ENCODE measurements around the gene MAL. TPM values are rescaled to one million over a fixed set of nuclear protein-coding genes. Genes with fewer than 3 reads are reported as not detected.

The MAL gene
- total and polyA plus RNA-seq, 2 of the 13 experiments (the other 11 are each of a cell fraction or from before 2014, with no cell fraction given), result not detected

- Histone ChIP-seq H3K4me1 (ENCODE audit: insufficient read depth, low read length) (no peaks in the 10 kb centered on the region), H3K9me3 (ENCODE audit: low read length) (no peaks in the 10 kb centered on the region), H3K4me2 (ENCODE audit: low read depth, low read length) (no peak overlapping the region), H3K27ac (ENCODE audit: extremely low read length, insufficient read depth, low read length) (no peak overlapping the region), H2AFZ (ENCODE audit: low read length) (no peak overlapping the region), H3K79me2 (ENCODE audit: insufficient read depth, low read length) (no peaks in the 10 kb centered on the region), H3K4me3 (replicated peaks in 1 of 3; ENCODE audit: insufficient read depth in 1 of 3, low read depth in 2 of 3, low read length in 3 of 3) (no peak overlapping the region), H4K20me1 (ENCODE audit: insufficient read depth, low read length) (no peaks in the 10 kb centered on the region), H3K36me3 (replicated peaks in 1 of 2; ENCODE audit: control insufficient read depth in 1 of 2, insufficient read depth in 2 of 2, low read length in 2 of 2) (no peaks in the 10 kb centered on the region), H3K9ac (ENCODE audit: insufficient read depth, low read depth, low read length) (no peak overlapping the region), H3K27me3 (ENCODE audit: control insufficient read depth in 1 of 2, insufficient read depth in 2 of 2, low read length in 2 of 2) (peaks cover 17 to 79% of the 10 kb centered on the region in 2 experiments)
- ATAC-seq (no peak), DNase-seq (ENCODE audit: low spot score) (no peak), FAIRE-seq (no peak)
- intact Hi-C loops (cut with micrococcal nuclease; ENCODE audit: unreplicated experiment) (no loop called here), in situ Hi-C loops (cut with HindIII; ENCODE audit: extremely low pct_ligation_motif_present, low pct_unique_long_range_greater_than_20kb) (no loop called here)
- WGBS (ENCODE audit: low lambda C conversion rate), result 50% methylated on average over 23 of the region's 23 CpGs
- no TSS peak for BruUV-seq (replicated peaks)
- ChIA-PET POLR2A (no interaction called here), CTCF (ENCODE audit: low intra/inter-chr PET ratio, low total read pairs) (no interaction called here)
- no peak for TF ChIP-seq ZFP90 (CRISPR knock-in tag; IDR thresholded peaks at IDR 0.05; ENCODE audit: borderline replicate concordance)
Measured at GRCh38 chr2:94996305-94997100, 29.0 kb upstream of the MAL start.

- Histone ChIP-seq H3K36me3 (replicated peaks in 1 of 2; ENCODE audit: control insufficient read depth in 1 of 2, insufficient read depth in 2 of 2, low read length in 2 of 2) (no peaks in the 10 kb centered on the region), H3K9me3 (ENCODE audit: low read length) (no peaks in the 10 kb centered on the region), H3K9ac (ENCODE audit: insufficient read depth, low read depth, low read length) (no peak overlapping the region), H3K4me2 (ENCODE audit: low read depth, low read length) (no peak overlapping the region), H3K4me1 (ENCODE audit: insufficient read depth, low read length) (no peaks in the 10 kb centered on the region), H3K4me3 (replicated peaks in 1 of 3; ENCODE audit: insufficient read depth in 1 of 3, low read depth in 2 of 3, low read length in 3 of 3) (no peak overlapping the region), H2AFZ (ENCODE audit: low read length) (no peak overlapping the region), H4K20me1 (ENCODE audit: insufficient read depth, low read length) (no peaks in the 10 kb centered on the region), H3K27ac (ENCODE audit: extremely low read length, insufficient read depth, low read length) (no peak overlapping the region), H3K79me2 (ENCODE audit: insufficient read depth, low read length) (no peaks in the 10 kb centered on the region), H3K27me3 (ENCODE audit: control insufficient read depth in 1 of 2, insufficient read depth in 2 of 2, low read length in 2 of 2) (peaks cover 15 to 66% of the 10 kb centered on the region in 2 experiments)
- TF ChIP-seq TEF (CRISPR knock-in tag; IDR thresholded peaks at IDR 0.05) (no peak), ZNF205 (CRISPR knock-in tag; IDR thresholded peaks at IDR 0.05) (no peak), BRD4 (CRISPR knock-in tag; IDR thresholded peaks at IDR 0.05) (no peak), ISX (CRISPR knock-in tag; conservative IDR thresholded peaks at IDR 0.05) (no peak), ZNF788 (CRISPR knock-in tag; IDR thresholded peaks at IDR 0.05; ENCODE audit: borderline replicate concordance) (no peak), NR1H2 (CRISPR knock-in tag; IDR thresholded peaks at IDR 0.05; ENCODE audit: borderline replicate concordance, low read depth) (no peak), EHMT2 (IDR thresholded peaks at IDR 0.05; ENCODE audit: borderline replicate concordance, low read depth, low read length) (no peak), ZNF878 (CRISPR knock-in tag; IDR thresholded peaks at IDR 0.05) (no peak), ZNF414 (CRISPR knock-in tag; IDR thresholded peaks at IDR 0.05) (no peak), ZBTB49 (CRISPR knock-in tag; IDR thresholded peaks at IDR 0.05; ENCODE audit: borderline replicate concordance) (no peak), ERF (CRISPR knock-in tag; IDR thresholded peaks at IDR 0.05) (no peak), ZNF256 (CRISPR knock-in tag; conservative IDR thresholded peaks at IDR 0.05) (no peak)
- no peak for FAIRE-seq
- in situ Hi-C loops (cut with HindIII; ENCODE audit: extremely low pct_ligation_motif_present, low pct_unique_long_range_greater_than_20kb) (no loop called here), intact Hi-C loops (cut with micrococcal nuclease; ENCODE audit: unreplicated experiment) (no loop called here)
- WGBS (ENCODE audit: low lambda C conversion rate), result 60% methylated on average over 50 of the region's 54 CpGs
- no peak for ATAC-seq
- DNase-seq (ENCODE audit: low spot score), result no peak
- BruUV-seq (replicated peaks), result no TSS peak
- CTCF ChIA-PET (ENCODE audit: low intra/inter-chr PET ratio, low total read pairs), result no interaction called here
- POLR2A ChIA-PET, result no interaction called here
Measured at GRCh38 chr2:94997981-94998930, 27.3 kb upstream of the MAL start.

All from HepG2 (cell line).